Keratinocyte (primary cell): ENCODE data around the gene EIF3B. TPM values are rescaled to one million over a fixed set of nuclear protein-coding genes. Genes with fewer than 3 reads are reported as not detected.

Experiments used
- DNase-seq: peaks from one replicate; pipeline ENCODE4 v3.0.0-alpha.2; 2011; ENCODE audit warnings: low read depth, missing footprints, low spot score
- FAIRE-seq: peaks from 2 replicates; lab custom pipeline; 2011; peaks lifted over from hg19 to GRCh38; lab: Jason Lieb, UNC
- H2AFZ ChIP-seq: 2 replicates; pipeline ENCODE4 v1.6.0; 2012; ENCODE audit warnings: low read length, control low read depth, inconsistent platforms; ENCODE audit not compliant: control insufficient read depth
- H3K27ac ChIP-seq: 2 replicates; pipeline ENCODE4 v1.5.1; 2011; ENCODE audit warnings: low read length; ENCODE audit not compliant: control insufficient read depth, insufficient read depth
- H3K27me3 ChIP-seq: 3 replicates; pipeline ENCODE4 v1.6.0; 2011; ENCODE audit warnings: low read length; ENCODE audit not compliant: control insufficient read depth, insufficient read depth; ENCODE audit errors: extremely low read depth
- H3K36me3 ChIP-seq, 2 experiments: 2 replicates in 1 of 2; 3 replicates in 1 of 2; pipeline ENCODE4 v1.5.1; 2011; ENCODE audit warnings: low read length in 2 of 2, mild to moderate bottlenecking in 1 of 2; ENCODE audit not compliant: control insufficient read depth in 2 of 2, insufficient read depth in 2 of 2; ENCODE audit errors: extremely low read depth in 1 of 2
- H3K4me1 ChIP-seq: 3 replicates; pipeline ENCODE4 v1.5.1; 2011; ENCODE audit warnings: low read length; ENCODE audit not compliant: control insufficient read depth, insufficient read depth; ENCODE audit errors: extremely low read depth
- H3K4me2 ChIP-seq: 3 replicates; pipeline ENCODE4 v1.6.0; 2011; ENCODE audit warnings: low read depth, low read length; ENCODE audit not compliant: control insufficient read depth, insufficient read depth; ENCODE audit errors: extremely low read depth
- H3K4me3 ChIP-seq, 3 experiments: fragments of 200-600 bp in 1 of 3; sonication (generic) in 1 of 3; 2 replicates in 2 of 3; 3 replicates in 1 of 3; pipeline ENCODE4 v1.5.1; 2011 to 2016; ENCODE audit warnings: low read length in 3 of 3, mild to moderate bottlenecking in 3 of 3, control low read depth in 2 of 3, inconsistent platforms in 1 of 3, low read depth in 1 of 3, mixed read lengths in 1 of 3, mixed run types in 1 of 3, moderate library complexity in 1 of 3; ENCODE audit not compliant: control insufficient read depth in 2 of 3, insufficient read depth in 2 of 3; ENCODE audit errors: extremely low read depth in 1 of 3
- H3K79me2 ChIP-seq: 2 replicates; pipeline ENCODE4 v1.6.0; 2012; ENCODE audit warnings: low read length; ENCODE audit not compliant: control insufficient read depth, insufficient read depth
- H3K9ac ChIP-seq: 3 replicates; pipeline ENCODE4 v1.6.0; 2011; ENCODE audit warnings: low read length; ENCODE audit not compliant: control insufficient read depth, insufficient read depth; ENCODE audit errors: extremely low read depth
- H3K9me1 ChIP-seq: 3 replicates; pipeline ENCODE4 v1.6.0; 2011; ENCODE audit warnings: low read length; ENCODE audit not compliant: control insufficient read depth, insufficient read depth; ENCODE audit errors: extremely low read depth
- H3K9me3 ChIP-seq: 2 replicates; pipeline ENCODE4 v1.5.1; 2012; ENCODE audit warnings: low read depth, low read length; ENCODE audit not compliant: control insufficient read depth
- H4K20me1 ChIP-seq: 3 replicates; pipeline ENCODE4 v1.6.0; 2011; ENCODE audit warnings: low read length; ENCODE audit not compliant: control insufficient read depth, insufficient read depth; ENCODE audit errors: extremely low read depth
- CTCF ChIP-seq, 3 experiments: IDR thresholded peaks in 1 of 3; conservative IDR thresholded peaks in 1 of 3; optimal IDR thresholded peaks in 1 of 3; 2 replicates in 2 of 3; 3 replicates in 1 of 3; pipeline versions ENCODE3 to v1.5.1; 2011; ENCODE audit warnings: low read length in 3 of 3, mild to moderate bottlenecking in 3 of 3, moderate library complexity in 2 of 3, control low read depth in 1 of 3, inconsistent platforms in 1 of 3; ENCODE audit not compliant: insufficient read depth in 2 of 3; ENCODE audit errors: extremely low read depth in 1 of 3
- EZH2 ChIP-seq: IDR thresholded peaks from one replicate; pipeline ENCODE4 v1.6.1; 2012; ENCODE audit warnings: inconsistent platforms, mild to moderate bottlenecking, low read length, moderate library complexity
- dilution Hi-C: fragments of 300-500 bp; cut with MboI; formaldehyde crosslinking; loops from one replicate; pipeline ENCODE4 v1.7.0; 2020; ENCODE audit warnings: low sequenced_read_pairs; ENCODE audit not compliant: extremely low pct_ligation_motif_present
- polyA plus RNA-seq, 5 experiments: library from polyadenylated mRNA; depleted of rRNA in 3 of 5; stranded (reverse) in 3 of 5; stranded (forward) in 1 of 5; unstranded in 1 of 5; fragments of >200 nt; gene quantifications; 1 replicate in 1 of 5; 2 replicates in 3 of 5; 3 replicates in 1 of 5; pipeline versions ENCODE4 v1.2.1 to v1.2.3, GENCODE V29; 2011 to 2012; ENCODE audit warnings: missing spikeins in 2 of 5, low read depth in 1 of 5, low replicate concordance in 1 of 5

EIF3B gene
- polyA plus RNA-seq, 1 donor (not counting 4 experiments of a cell fraction or from before 2014, with no cell fraction given): 169 TPM

GRCh38 chr7:2369139-2369538 lies 14.5 kb downstream of the EIF3B start:
- TF ChIP-seq CTCF (optimal IDR thresholded peaks at IDR 0.05 in 1 of 3, IDR thresholded peaks at IDR 0.05 in 1 of 3, conservative IDR thresholded peaks at IDR 0.05 in 1 of 3; ENCODE audit: extremely low read depth in 1 of 3, insufficient read depth in 2 of 3, low read length in 3 of 3) (no peak), EZH2 (no peak)
- Histone ChIP-seq H3K27ac (no peak overlapping the region), H3K9me1 (no peaks in the 10 kb centered on the region), H3K4me3 (no peak overlapping the region), H3K4me1 (no peaks in the 10 kb centered on the region), H3K27me3 (no peaks in the 10 kb centered on the region), H3K9ac (no peak overlapping the region), H3K79me2 (peaks cover 38% of the 10 kb centered on the region), H3K9me3 (no peaks in the 10 kb centered on the region), H3K4me2 (no peak overlapping the region), H3K36me3 (peaks cover 56 to 67% of the 10 kb centered on the region in 2 experiments), H4K20me1 (peaks cover 18% of the 10 kb centered on the region), H2AFZ (no peak overlapping the region)
- DNase-seq (no peak), FAIRE-seq (no peak)
- dilution Hi-C loops: no loop called here

GRCh38 chr7:2371329-2371728 lies 16.7 kb downstream of the EIF3B start:
- H3K27ac ChIP-seq: no peak overlapping the region
- H3K4me1 ChIP-seq: no peaks in the 10 kb centered on the region
- peaks cover 16% of the 10 kb centered on the region for H4K20me1 ChIP-seq
- FAIRE-seq (no peak), DNase-seq (no peak)
- no peak overlapping the region for H3K9ac ChIP-seq
- no peak overlapping the region for H2AFZ ChIP-seq
- peaks cover 39% of the 10 kb centered on the region for H3K79me2 ChIP-seq
- dilution Hi-C loops: no loop called here
- TF ChIP-seq EZH2 (no peak), CTCF (optimal IDR thresholded peaks at IDR 0.05 in 1 of 3, IDR thresholded peaks at IDR 0.05 in 1 of 3, conservative IDR thresholded peaks at IDR 0.05 in 1 of 3; ENCODE audit: extremely low read depth in 1 of 3, insufficient read depth in 2 of 3, low read length in 3 of 3) (no peak)
- no peaks in the 10 kb centered on the region for H3K9me3 ChIP-seq
- H3K4me2 ChIP-seq: no peak overlapping the region
- H3K27me3 ChIP-seq: no peaks in the 10 kb centered on the region
- no peaks in the 10 kb centered on the region for H3K9me1 ChIP-seq
- peaks cover 65 to 74% of the 10 kb centered on the region in 2 experiments for H3K36me3 ChIP-seq
- H3K4me3 ChIP-seq: no peak overlapping the region
